PC-9 (cell line): ENCODE data around the gene TAX1BP1. TPM values are rescaled to one million over a fixed set of nuclear protein-coding genes. Genes with fewer than 3 reads are reported as not detected.

Source experiments
- BruUV-seq: library from RNA; stranded (reverse); fragments of 400-500 nt; replicated peaks from 2 replicates; lab custom pipeline; 2021; lab: Mats Ljungman, UMichigan
- CTCF ChIA-PET: fragments of 300-600 bp; sonication (Branson Sonifier 250); formaldehyde crosslinking; loops from one replicate; lab custom pipeline; 2022; ENCODE audit warnings: antibody characterized with exemption; lab: Charles Lee
- POLR2A ChIA-PET: fragments of 300-600 bp; sonication (Branson Sonifier 250); formaldehyde crosslinking; loops from one replicate; lab custom pipeline; 2022; ENCODE audit warnings: antibody characterized with exemption; ENCODE audit not compliant: unreplicated experiment; lab: Charles Lee
- DNase-seq, 2 experiments: peaks; one replicate each; pipeline versions ENCODE4 v3.0.0 to v3.0.0-alpha.2; 2015 to 2022; ENCODE audit warnings: mixed read lengths in 1 of 2
- H2AFZ ChIP-seq: fragments of 200-600 bp; sonication (generic); 2 replicates; pipeline ENCODE4 v1.8.1; 2017; ENCODE audit warnings: antibody characterized with exemption
- H3F3A ChIP-seq: fragments of 200-600 bp; sonication (generic); 2 replicates; pipeline ENCODE4 v1.8.1; 2017; ENCODE audit warnings: antibody characterized with exemption, mild to moderate bottlenecking, low read depth; ENCODE audit not compliant: insufficient read depth
- H3K27ac ChIP-seq: fragments of 200-600 bp; sonication (generic); 2 replicates; pipeline ENCODE4 v1.6.1; 2016; ENCODE audit warnings: mixed run types
- H3K27me3 ChIP-seq: fragments of 200-600 bp; sonication (generic); 2 replicates; pipeline ENCODE4 v1.6.1; 2016; ENCODE audit warnings: low read depth, mixed run types; ENCODE audit not compliant: insufficient read depth
- H3K36me3 ChIP-seq: fragments of 200-600 bp; sonication (generic); 2 replicates; pipeline ENCODE4 v1.6.1; 2016; ENCODE audit warnings: low read depth, mixed run types
- H3K4me1 ChIP-seq: fragments of 200-600 bp; sonication (generic); replicated peaks from 2 replicates; pipeline ENCODE4 v1.6.1; 2016; ENCODE audit warnings: mixed run types; ENCODE audit not compliant: insufficient read depth
- H3K4me2 ChIP-seq: fragments of 200-600 bp; sonication (generic); 2 replicates; pipeline ENCODE4 v1.6.1; 2017; ENCODE audit warnings: mixed run types
- H3K4me3 ChIP-seq: fragments of 200-600 bp; sonication (generic); 2 replicates; pipeline ENCODE4 v1.6.1; 2016; ENCODE audit warnings: mixed run types
- H3K79me2 ChIP-seq: fragments of 200-600 bp; sonication (generic); 2 replicates; pipeline ENCODE4 v1.6.1; 2017; ENCODE audit warnings: low read depth, mixed run types
- H3K9me2 ChIP-seq: fragments of 200-600 bp; sonication (generic); 2 replicates; pipeline ENCODE4 v1.8.1; 2017; ENCODE audit warnings: mild to moderate bottlenecking; ENCODE audit not compliant: insufficient read depth
- H3K9me3 ChIP-seq: fragments of 200-600 bp; sonication (generic); 2 replicates; pipeline ENCODE4 v1.8.1; 2016; ENCODE audit warnings: low read depth; ENCODE audit not compliant: insufficient read depth
- H4K20me1 ChIP-seq: fragments of 200-600 bp; sonication (generic); 2 replicates; pipeline ENCODE4 v1.8.1; 2017; ENCODE audit not compliant: insufficient read depth
- EZH2 ChIP-seq: fragments of 200-600 bp; sonication (generic); IDR thresholded peaks from 2 replicates; pipeline ENCODE4 v1.8.0; 2017; ENCODE audit warnings: antibody characterized with exemption, low read depth
- intact Hi-C: fragments of 100-400 bp; cut with micrococcal nuclease; formaldehyde crosslinking; loops from one replicate; pipeline ENCODE4 v1.10.0; 2022; ENCODE audit not compliant: unreplicated experiment
- total RNA-seq: library from RNA; stranded (reverse); gene quantifications from 2 replicates; pipeline ENCODE4 v1.2.3, GENCODE V29; 2021
- TF ChIP-seq, protein P1 (sequence below): fragments of 200-600 bp; sonication (generic); conservative IDR thresholded peaks from 2 replicates; pipeline ENCODE4 v1.6.1; 2017; ENCODE audit warnings: mixed run types, antibody characterized with exemption, mild to moderate bottlenecking, moderate library complexity

Gene TAX1BP1
- total RNA-seq, 1 experiment from 2014 or later, result 174 TPM

DNA sequence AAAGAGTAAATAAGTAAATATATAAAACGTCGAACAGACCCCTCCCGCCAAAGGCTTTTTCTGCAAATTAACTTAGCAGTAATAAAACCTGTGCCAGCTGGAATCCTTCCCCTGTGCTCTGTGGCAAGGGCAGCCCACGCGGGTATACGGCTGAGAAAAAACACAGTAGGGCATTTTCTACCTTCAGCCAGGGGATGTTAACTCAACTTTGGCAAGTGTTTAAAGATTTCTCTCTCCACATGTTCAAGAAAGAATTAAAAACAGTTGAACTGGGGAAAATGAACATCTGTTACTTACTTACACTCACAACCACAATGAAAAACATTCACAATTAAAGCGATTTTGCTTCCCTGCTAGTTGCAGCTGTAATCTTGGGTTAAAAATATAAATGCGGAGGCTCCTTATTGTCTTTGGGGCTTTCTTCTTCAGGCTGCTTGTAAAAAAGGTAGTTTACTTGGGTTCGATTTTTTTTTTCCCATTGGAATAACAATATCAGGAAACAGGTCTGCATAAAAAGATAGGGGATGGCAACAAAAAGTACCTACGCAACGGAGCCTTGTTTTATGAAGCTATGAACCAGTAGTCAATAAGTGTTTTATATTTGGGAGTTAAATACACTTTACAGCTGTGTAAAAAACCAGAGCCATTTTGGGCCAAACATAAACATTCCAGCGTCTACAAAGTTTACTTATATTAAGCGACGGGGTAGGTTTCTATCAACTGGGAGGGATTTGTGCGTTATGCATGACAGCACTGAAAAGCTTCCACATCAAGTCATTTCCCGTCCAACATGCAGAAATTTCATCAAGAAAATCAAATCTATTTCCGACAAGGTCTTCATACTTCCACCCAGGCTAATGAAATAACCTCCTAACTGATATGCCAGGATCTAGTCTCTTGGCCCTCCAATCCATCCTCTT lies 132.7 kb downstream of the TAX1BP1 start:
- Histone ChIP-seq H3K9me3 (no peaks in the 10 kb centered on the region), H3K27ac (no peak overlapping the region), H3K36me3 (no peaks in the 10 kb centered on the region), H3K4me1 (no peaks in the 10 kb centered on the region), H3K9me2 (no peaks in the 10 kb centered on the region), H3K79me2 (no peaks in the 10 kb centered on the region), H3K27me3 (no peaks in the 10 kb centered on the region), H3F3A (no peaks in the 10 kb centered on the region), H3K4me3 (no peak overlapping the region), H2AFZ (no peak overlapping the region), H3K4me2 (no peak overlapping the region), H4K20me1 (no peaks in the 10 kb centered on the region)
- CTCF ChIA-PET, result no interaction called here
- TF ChIP-seq EZH2, result no peak
- TF ChIP-seq, protein P1, sequence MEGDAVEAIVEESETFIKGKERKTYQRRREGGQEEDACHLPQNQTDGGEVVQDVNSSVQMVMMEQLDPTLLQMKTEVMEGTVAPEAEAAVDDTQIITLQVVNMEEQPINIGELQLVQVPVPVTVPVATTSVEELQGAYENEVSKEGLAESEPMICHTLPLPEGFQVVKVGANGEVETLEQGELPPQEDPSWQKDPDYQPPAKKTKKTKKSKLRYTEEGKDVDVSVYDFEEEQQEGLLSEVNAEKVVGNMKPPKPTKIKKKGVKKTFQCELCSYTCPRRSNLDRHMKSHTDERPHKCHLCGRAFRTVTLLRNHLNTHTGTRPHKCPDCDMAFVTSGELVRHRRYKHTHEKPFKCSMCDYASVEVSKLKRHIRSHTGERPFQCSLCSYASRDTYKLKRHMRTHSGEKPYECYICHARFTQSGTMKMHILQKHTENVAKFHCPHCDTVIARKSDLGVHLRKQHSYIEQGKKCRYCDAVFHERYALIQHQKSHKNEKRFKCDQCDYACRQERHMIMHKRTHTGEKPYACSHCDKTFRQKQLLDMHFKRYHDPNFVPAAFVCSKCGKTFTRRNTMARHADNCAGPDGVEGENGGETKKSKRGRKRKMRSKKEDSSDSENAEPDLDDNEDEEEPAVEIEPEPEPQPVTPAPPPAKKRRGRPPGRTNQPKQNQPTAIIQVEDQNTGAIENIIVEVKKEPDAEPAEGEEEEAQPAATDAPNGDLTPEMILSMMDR, result no peak
- POLR2A ChIA-PET, result no interaction called here
- no TSS peak for BruUV-seq
- intact Hi-C loops, result no loop called here
- DNase-seq, result peak in 1 of 2 experiments; percentile 26

DNA sequence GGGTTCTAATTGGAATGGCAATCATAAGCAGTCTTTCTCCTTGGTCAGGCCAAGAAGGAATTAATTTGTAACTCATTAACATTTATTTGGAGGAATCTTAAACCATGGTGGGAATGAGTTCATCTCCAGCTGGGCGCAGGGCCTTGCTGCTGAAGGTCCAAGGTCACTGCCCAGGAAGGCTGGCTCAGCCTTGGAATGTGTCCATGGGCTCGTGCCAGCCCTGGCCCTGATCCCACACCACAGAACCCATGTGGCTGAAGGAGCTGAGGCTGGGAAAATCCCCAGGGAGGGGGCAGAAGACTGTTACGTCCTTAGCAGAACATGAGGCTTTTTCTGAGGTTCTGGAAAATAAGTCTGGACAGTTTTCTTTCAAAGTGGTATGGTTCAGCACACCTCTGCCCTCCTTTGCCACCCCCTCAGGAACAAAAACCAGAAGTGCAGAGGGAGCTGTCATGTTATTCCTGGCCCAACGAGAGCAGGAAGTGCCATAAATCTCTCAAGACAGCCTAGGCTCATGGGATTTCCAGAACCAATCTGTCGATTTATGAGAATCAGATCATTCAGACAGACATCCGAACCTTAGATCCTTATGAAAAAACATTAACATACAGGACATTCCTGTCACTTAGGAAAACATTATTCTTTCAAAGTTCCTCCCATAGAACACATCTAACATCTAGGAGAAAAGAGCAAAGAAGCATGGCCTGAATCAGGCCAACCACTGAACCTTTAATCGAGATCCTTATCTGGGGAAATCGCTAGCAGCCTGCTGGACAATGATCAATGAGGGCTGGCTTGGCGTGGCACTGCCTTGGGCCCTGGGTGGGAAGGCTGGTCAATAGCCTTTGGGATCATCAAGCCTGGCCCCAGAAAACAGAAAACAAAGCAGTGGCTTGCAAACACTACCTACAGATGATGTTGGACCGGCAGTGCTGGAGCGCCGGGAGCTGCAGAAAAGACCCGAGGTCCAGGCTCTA lies 134.3 kb downstream of the TAX1BP1 start:
- Histone ChIP-seq H3K9me3 (no peaks in the 10 kb centered on the region), H3F3A (no peaks in the 10 kb centered on the region), H3K36me3 (no peaks in the 10 kb centered on the region), H2AFZ (no peak overlapping the region), H3K9me2 (no peaks in the 10 kb centered on the region), H3K79me2 (no peaks in the 10 kb centered on the region), H3K4me2 (no peak overlapping the region), H3K4me1 (no peaks in the 10 kb centered on the region), H3K4me3 (no peak overlapping the region), H3K27ac (no peak overlapping the region), H4K20me1 (no peaks in the 10 kb centered on the region), H3K27me3 (no peaks in the 10 kb centered on the region)
- no TSS peak for BruUV-seq
- TF ChIP-seq, protein P1, result no peak
- TF ChIP-seq EZH2, result no peak
- POLR2A ChIA-PET, result interaction anchor here (0.6 kb wide), 1 partner anchor 234 kb away, joined by 3 read pairs; no protein-coding TSS in a partner anchor
- DNase-seq, result peak; percentile 35 to 78
- CTCF ChIA-PET, result interaction anchor here (0.6 kb wide), 1 partner anchor 547 kb away, joined by 3 read pairs; no protein-coding TSS in a partner anchor
- intact Hi-C loops, result no loop called here

DNA sequence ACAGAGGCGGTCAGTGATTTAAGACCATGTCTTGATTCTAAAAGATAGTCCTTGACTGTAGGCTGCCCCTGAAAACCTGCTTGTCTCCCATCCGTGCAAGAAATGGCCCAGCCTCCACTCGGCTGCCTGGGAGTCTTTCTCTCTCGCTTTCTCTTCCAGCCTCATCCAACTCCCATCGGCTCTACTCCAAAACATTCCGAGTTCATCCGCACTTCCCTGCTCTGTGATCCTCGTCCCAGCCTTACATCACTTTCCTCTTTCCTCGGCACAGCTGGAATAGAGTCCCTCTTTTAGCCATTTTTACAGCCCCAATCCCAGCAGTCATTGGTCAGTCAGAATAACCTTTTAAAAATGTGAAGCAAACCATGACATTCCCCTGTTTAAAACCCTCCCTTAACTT lies 135.1 kb downstream of the TAX1BP1 start:
- ChIA-PET CTCF (no interaction called here), POLR2A (no interaction called here)
- H3K9me2 ChIP-seq, result no peaks in the 10 kb centered on the region
- TF ChIP-seq, protein P1, result no peak
- no peak for TF ChIP-seq EZH2
- DNase-seq, result peak in 1 of 2 experiments; percentile 17
- H2AFZ ChIP-seq, result no peak overlapping the region
- H3K36me3 ChIP-seq, result no peaks in the 10 kb centered on the region
- intact Hi-C loops, result no loop called here
- no peaks in the 10 kb centered on the region for H3K4me1 ChIP-seq
- H3K27ac ChIP-seq, result no peak overlapping the region
- H3K79me2 ChIP-seq, result no peaks in the 10 kb centered on the region
- H3K27me3 ChIP-seq, result no peaks in the 10 kb centered on the region
- no TSS peak for BruUV-seq
- no peaks in the 10 kb centered on the region for H4K20me1 ChIP-seq
- H3K4me2 ChIP-seq, result no peak overlapping the region
- H3K9me3 ChIP-seq, result no peaks in the 10 kb centered on the region
- no peaks in the 10 kb centered on the region for H3F3A ChIP-seq
- H3K4me3 ChIP-seq, result no peak overlapping the region
